Measurements from ENCODE around the gene RC3H1. TPM values are rescaled to one million over a fixed set of nuclear protein-coding genes. Genes with fewer than 3 reads are reported as not detected.
"Not testable (repeated sequence)": the region's sequence is repeated elsewhere in the genome, so short reads cannot be mapped to it uniquely, and the experiment has no call there.

RC3H1 gene
- total RNA-seq (10 to 100 TPM; 33.2 to 35.6 TPM), polyA plus RNA-seq (ENCODE audit: insufficient read length in 2 of 2) (10 to 100 TPM; 10.8 to 13.7 TPM)
- long read RNA-seq, donor 1: 0 reads
- long read RNA-seq, donor 2: 0 reads
- long read RNA-seq, donor 3, partial matches to known transcripts: 0 of 1 reads
- long read RNA-seq, donor 3, other reads (novel, unspliced or antisense): 0 of 1 reads
- long read RNA-seq, donor 4, partial matches to known transcripts: 0 of 1 reads
- long read RNA-seq, donor 4, other reads (novel, unspliced or antisense): 0 of 1 reads

GRCh38 chr1:174022080-174022975, at the start of gene RC3H1:
RC3H1 (minus strand) TSS chr1:174022357; CDS start chr1:173992985, 29,372 bp downstream.
- H3K4me3 ChIP-seq (ENCODE audit: low read depth, low read length): peak within 1 kb of the TSS; percentile 87
- peak within 1 kb of the TSS; percentile 93 for H3K27ac ChIP-seq (ENCODE audit: low read depth, low read length)
- no peaks in the 10 kb centered on the region for H3K27me3 ChIP-seq (ENCODE audit: control insufficient read depth, insufficient read depth, low read length)
- DNase-seq (ENCODE audit: low read depth in 4 of 6, low spot score in 6 of 6): peak; percentile 80 to 97 (median 84)
- H3K9me3 ChIP-seq (ENCODE audit: control insufficient read depth, insufficient read depth, low read length): no peaks in the 10 kb centered on the region
- under 1% methylated on average over 69 of the region's 78 CpGs for WGBS (ENCODE audit: insufficient coverage)
- H3K36me3 ChIP-seq (ENCODE audit: control insufficient read depth, insufficient read depth, low read length): no peaks in the 10 kb centered on the region
- peaks cover 5% of the 10 kb centered on the region for H3K4me1 ChIP-seq (ENCODE audit: control insufficient read depth, insufficient read depth, low read length)

GRCh38 chr1:174070614-174071013, 48.5 kb upstream of the RC3H1 start:
- H3K9me3 ChIP-seq (ENCODE audit: control insufficient read depth, insufficient read depth, low read length): no peaks in the 10 kb centered on the region
- no CpG with 5 or more reads among the region's 1 CpG for WGBS (ENCODE audit: insufficient coverage)
- no peaks in the 10 kb centered on the region for H3K27me3 ChIP-seq (ENCODE audit: control insufficient read depth, insufficient read depth, low read length)
- H3K36me3 ChIP-seq (ENCODE audit: control insufficient read depth, insufficient read depth, low read length): no peaks in the 10 kb centered on the region
- no peak overlapping the region for H3K27ac ChIP-seq (ENCODE audit: low read depth, low read length)
- H3K4me3 ChIP-seq (ENCODE audit: low read depth, low read length): no peak overlapping the region
- no peak for DNase-seq (ENCODE audit: low read depth in 4 of 6, low spot score in 6 of 6)
- no peaks in the 10 kb centered on the region for H3K4me1 ChIP-seq (ENCODE audit: control insufficient read depth, insufficient read depth, low read length)

- no peaks in the 10 kb centered on the region for H3K9me3 ChIP-seq (ENCODE audit: control insufficient read depth, insufficient read depth, low read length)
- H3K4me3 ChIP-seq (ENCODE audit: low read depth, low read length): no peak overlapping the region
- no CpG with 5 or more reads among the region's 1 CpG for WGBS (ENCODE audit: insufficient coverage)
- no peak for DNase-seq (ENCODE audit: low read depth in 4 of 6, low spot score in 6 of 6)
- no peaks in the 10 kb centered on the region for H3K4me1 ChIP-seq (ENCODE audit: control insufficient read depth, insufficient read depth, low read length)
- no peaks in the 10 kb centered on the region for H3K36me3 ChIP-seq (ENCODE audit: control insufficient read depth, insufficient read depth, low read length)
- H3K27ac ChIP-seq (ENCODE audit: low read depth, low read length): no peak overlapping the region
- H3K27me3 ChIP-seq (ENCODE audit: control insufficient read depth, insufficient read depth, low read length): no peaks in the 10 kb centered on the region
Observed at GRCh38 chr1:174068000-174068399, 45.8 kb upstream of the RC3H1 start.

- Histone ChIP-seq H3K27me3 (ENCODE audit: control insufficient read depth, insufficient read depth, low read length) (no peaks in the 10 kb centered on the region), H3K27ac (ENCODE audit: low read depth, low read length) (no peak overlapping the region), H3K36me3 (ENCODE audit: control insufficient read depth, insufficient read depth, low read length) (no peaks in the 10 kb centered on the region), H3K4me1 (ENCODE audit: control insufficient read depth, insufficient read depth, low read length) (no peaks in the 10 kb centered on the region), H3K9me3 (ENCODE audit: control insufficient read depth, insufficient read depth, low read length) (no peaks in the 10 kb centered on the region), H3K4me3 (ENCODE audit: low read depth, low read length) (no peak overlapping the region)
- DNase-seq (ENCODE audit: low read depth in 4 of 6, low spot score in 6 of 6): no peak
- WGBS (ENCODE audit: insufficient coverage): 85% methylated on average over 4 of the region's 4 CpGs
Observed at GRCh38 chr1:174060090-174060489, 37.9 kb upstream of the RC3H1 start.

GRCh38 chr1:174058624-174059023, 36.5 kb upstream of the RC3H1 start:
- 88% methylated on average over 2 of the region's 4 CpGs for WGBS (ENCODE audit: insufficient coverage)
- Histone ChIP-seq H3K36me3 (ENCODE audit: control insufficient read depth, insufficient read depth, low read length) (no peaks in the 10 kb centered on the region), H3K27me3 (ENCODE audit: control insufficient read depth, insufficient read depth, low read length) (no peaks in the 10 kb centered on the region), H3K27ac (ENCODE audit: low read depth, low read length) (no peak overlapping the region), H3K4me1 (ENCODE audit: control insufficient read depth, insufficient read depth, low read length) (no peaks in the 10 kb centered on the region), H3K9me3 (ENCODE audit: control insufficient read depth, insufficient read depth, low read length) (no peaks in the 10 kb centered on the region), H3K4me3 (ENCODE audit: low read depth, low read length) (no peak overlapping the region)
- DNase-seq (ENCODE audit: low read depth in 4 of 6, low spot score in 6 of 6): no peak

- H3K27me3 ChIP-seq (ENCODE audit: control insufficient read depth, insufficient read depth, low read length); H3K9me3 ChIP-seq (ENCODE audit: control insufficient read depth, insufficient read depth, low read length); H3K4me3 ChIP-seq (ENCODE audit: low read depth, low read length); DNase-seq (ENCODE audit: low read depth in 4 of 6, low spot score in 6 of 6); H3K4me1 ChIP-seq (ENCODE audit: control insufficient read depth, insufficient read depth, low read length); H3K36me3 ChIP-seq (ENCODE audit: control insufficient read depth, insufficient read depth, low read length); H3K27ac ChIP-seq (ENCODE audit: low read depth, low read length): not testable (repeated sequence)
- WGBS (ENCODE audit: insufficient coverage): 95% methylated on average over 26 of the region's 28 CpGs
Observed at GRCh38 chr1:174056609-174057008, 34.5 kb upstream of the RC3H1 start.

- not testable (repeated sequence) for H3K4me3 ChIP-seq (ENCODE audit: low read depth, low read length); H3K36me3 ChIP-seq (ENCODE audit: control insufficient read depth, insufficient read depth, low read length); H3K27me3 ChIP-seq (ENCODE audit: control insufficient read depth, insufficient read depth, low read length); H3K27ac ChIP-seq (ENCODE audit: low read depth, low read length); H3K9me3 ChIP-seq (ENCODE audit: control insufficient read depth, insufficient read depth, low read length); H3K4me1 ChIP-seq (ENCODE audit: control insufficient read depth, insufficient read depth, low read length); DNase-seq (ENCODE audit: low read depth in 4 of 6, low spot score in 6 of 6)
- WGBS (ENCODE audit: insufficient coverage): 100% methylated on average over 2 of the region's 5 CpGs
Observed at GRCh38 chr1:174055797-174056196, 33.6 kb upstream of the RC3H1 start.

GRCh38 chr1:174053826-174054225, 31.7 kb upstream of the RC3H1 start:
- H3K27ac ChIP-seq (ENCODE audit: low read depth, low read length): no peak overlapping the region
- no peak for DNase-seq (ENCODE audit: low read depth in 4 of 6, low spot score in 6 of 6)
- H3K27me3 ChIP-seq (ENCODE audit: control insufficient read depth, insufficient read depth, low read length): no peaks in the 10 kb centered on the region
- H3K9me3 ChIP-seq (ENCODE audit: control insufficient read depth, insufficient read depth, low read length): no peaks in the 10 kb centered on the region
- no peak overlapping the region for H3K4me3 ChIP-seq (ENCODE audit: low read depth, low read length)
- H3K4me1 ChIP-seq (ENCODE audit: control insufficient read depth, insufficient read depth, low read length): no peaks in the 10 kb centered on the region
- no peaks in the 10 kb centered on the region for H3K36me3 ChIP-seq (ENCODE audit: control insufficient read depth, insufficient read depth, low read length)

GRCh38 chr1:174052621-174053020, 30.5 kb upstream of the RC3H1 start:
- no CpG with 5 or more reads among the region's 3 CpGs for WGBS (ENCODE audit: insufficient coverage)
- H3K4me1 ChIP-seq (ENCODE audit: control insufficient read depth, insufficient read depth, low read length): no peaks in the 10 kb centered on the region
- H3K36me3 ChIP-seq (ENCODE audit: control insufficient read depth, insufficient read depth, low read length): no peaks in the 10 kb centered on the region
- H3K4me3 ChIP-seq (ENCODE audit: low read depth, low read length): no peak overlapping the region
- no peaks in the 10 kb centered on the region for H3K9me3 ChIP-seq (ENCODE audit: control insufficient read depth, insufficient read depth, low read length)
- H3K27me3 ChIP-seq (ENCODE audit: control insufficient read depth, insufficient read depth, low read length): no peaks in the 10 kb centered on the region
- no peak for DNase-seq (ENCODE audit: low read depth in 4 of 6, low spot score in 6 of 6)
- H3K27ac ChIP-seq (ENCODE audit: low read depth, low read length): no peak overlapping the region

GRCh38 chr1:174051956-174052355, 29.8 kb upstream of the RC3H1 start:
- 27% methylated on average over 4 of the region's 6 CpGs for WGBS (ENCODE audit: insufficient coverage)
- Histone ChIP-seq H3K27me3 (ENCODE audit: control insufficient read depth, insufficient read depth, low read length) (no peaks in the 10 kb centered on the region), H3K27ac (ENCODE audit: low read depth, low read length) (peak overlapping the region; percentile 53), H3K4me3 (ENCODE audit: low read depth, low read length) (no peak overlapping the region), H3K9me3 (ENCODE audit: control insufficient read depth, insufficient read depth, low read length) (no peaks in the 10 kb centered on the region), H3K4me1 (ENCODE audit: control insufficient read depth, insufficient read depth, low read length) (no peaks in the 10 kb centered on the region), H3K36me3 (ENCODE audit: control insufficient read depth, insufficient read depth, low read length) (no peaks in the 10 kb centered on the region)
- DNase-seq (ENCODE audit: low read depth in 4 of 6, low spot score in 6 of 6): peak in 2 of 6 donors; percentile 18 to 61

All from spinal cord (tissue), 10 donors.